HS-5 (cell line): ENCODE results near the gene FLYWCH1.
"Not testable (repeated sequence)": the region's sequence is repeated elsewhere in the genome, so short reads cannot be mapped to it uniquely, and the experiment has no call there.

Experiments
- DNase-seq: peaks from one replicate; pipeline ENCODE4 v3.0.0-alpha.2; 2012; ENCODE audit warnings: low read depth

Gene FLYWCH1

GRCh38 chr16:2898831-2899563 lies 12.7 kb upstream of the FLYWCH1 start:
- no peak for DNase-seq

GRCh38 chr16:2899564-2900072 lies 12.1 kb upstream of the FLYWCH1 start:
- no peak for DNase-seq

GRCh38 chr16:2900526-2901075 lies 11.1 kb upstream of the FLYWCH1 start:
- DNase-seq, result no peak

- DNase-seq, result no peak
These were observed 9.2 kb upstream of the FLYWCH1 start for GRCh38 chr16:2902337-2903130.

- no peak for DNase-seq
These were observed 7.4 kb upstream of the FLYWCH1 start for GRCh38 chr16:2904100-2904921.

- DNase-seq, result no peak
These were observed 6.8 kb upstream of the FLYWCH1 start for GRCh38 chr16:2904922-2905240.

GRCh38 chr16:2905241-2905987 lies 6.3 kb upstream of the FLYWCH1 start:
- peak; percentile 94 for DNase-seq

GRCh38 chr16:2905988-2906387 lies 5.7 kb upstream of the FLYWCH1 start:
- DNase-seq, result no peak

- not testable (repeated sequence) for DNase-seq
These were observed 4.5 kb upstream of the FLYWCH1 start for GRCh38 chr16:2907084-2907753.

- peak; percentile 48 for DNase-seq
These were observed 1.2 kb upstream of the FLYWCH1 start for GRCh38 chr16:2910441-2910969.

- DNase-seq, result no peak
These were observed 834 bp downstream of the FLYWCH1 start for GRCh38 chr16:2912330-2913199.

GRCh38 chr16:2913603-2914002 lies 1.9 kb downstream of the FLYWCH1 start:
- no peak for DNase-seq

- DNase-seq, result no peak
These were observed 2.5 kb downstream of the FLYWCH1 start for GRCh38 chr16:2914233-2914632.

GRCh38 chr16:2915196-2915929 lies 3.6 kb downstream of the FLYWCH1 start:
- DNase-seq, result no peak

- peak; percentile 35 for DNase-seq
These were observed 8.0 kb downstream of the FLYWCH1 start for GRCh38 chr16:2919511-2920255.

GRCh38 chr16:2923481-2923880 lies 11.8 kb downstream of the FLYWCH1 start:
- DNase-seq, result no peak

GRCh38 chr16:2924901-2925755 lies 13.4 kb downstream of the FLYWCH1 start:
- no peak for DNase-seq
